Activated CD8-positive, alpha-beta memory T cell treated with anti-CD3 and anti-CD28 coated beads, Interleukin-2, amount 10 ng/mL, durations not matched to agents 7 days and 5 days (primary cell): ENCODE data around the gene MXD4. TPM values are rescaled to one million over a fixed set of nuclear protein-coding genes. Genes with fewer than 3 reads are reported as not detected.

Source experiments
- ATAC-seq: fragments of 150-1000 bp; cut with Tn5 transposase; one replicate; pipeline ENCODE4 v1.10.0; 2021; ENCODE audit warnings: moderate library complexity
- CTCF ChIA-PET: fragments of 350-600 bp; sonication (Branson Sonifier 250); formaldehyde crosslinking; loops from one replicate; lab custom pipeline; 2021; ENCODE audit warnings: antibody characterized with exemption; lab: Charles Lee
- DNase-seq: peaks from one replicate; pipeline ENCODE4 v3.0.0-alpha.2; 2020
- H3K27ac Mint-ChIP-seq: one replicate; pipeline ENCODE4 v1.8.0; 2021; ENCODE audit warnings: mild to moderate bottlenecking, mixed read lengths
- H3K27me3 Mint-ChIP-seq: one replicate; pipeline ENCODE4 v1.8.0; 2021; ENCODE audit warnings: mixed read lengths
- H3K36me3 Mint-ChIP-seq: one replicate; pipeline ENCODE4 v1.8.0; 2021; ENCODE audit warnings: mild to moderate bottlenecking, mixed read lengths
- H3K4me1 Mint-ChIP-seq: one replicate; pipeline ENCODE4 v1.8.0; 2021; ENCODE audit warnings: mixed read lengths
- H3K4me3 Mint-ChIP-seq: one replicate; pipeline ENCODE4 v1.8.0; 2021; ENCODE audit warnings: mild to moderate bottlenecking, moderate library complexity, mixed read lengths
- H3K9me3 Mint-ChIP-seq: one replicate; pipeline ENCODE4 v1.8.0; 2022; ENCODE audit warnings: low read depth, mixed read lengths
- total RNA-seq, 2 experiments: library from RNA; stranded (reverse); gene quantifications; one replicate each; pipeline ENCODE4 v1.2.3, GENCODE V29; 2021

The MXD4 gene
- total RNA-seq, 2 experiments from 2014 or later = 13.7 to 14.3 TPM

DNA sequence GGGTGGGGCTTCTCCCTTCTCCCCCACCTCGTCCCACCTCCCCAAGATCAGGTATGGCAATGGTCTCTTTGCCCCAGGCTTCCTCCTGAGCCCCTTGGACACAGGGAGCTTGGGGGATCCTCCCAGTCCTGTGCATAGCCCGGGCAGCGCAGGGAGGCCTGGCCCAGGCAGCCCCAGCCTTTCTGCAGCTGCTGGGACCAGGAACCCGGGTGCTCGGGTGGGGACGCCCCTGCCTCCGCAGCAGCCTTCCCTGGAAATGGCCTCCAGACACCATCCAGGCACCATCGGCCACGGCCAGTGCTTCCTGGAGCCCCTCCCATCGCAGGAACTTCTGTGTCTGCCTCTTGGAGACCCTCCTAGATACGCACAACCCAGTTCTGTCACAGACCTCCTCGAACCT, 5.9 kb upstream of the MXD4 start:
- CTCF ChIA-PET = no interaction called here
- Mint-ChIP-seq H3K4me3 (no peak overlapping the region), H3K27me3 (no peaks in the 10 kb centered on the region), H3K4me1 (peaks cover 1% of the 10 kb centered on the region), H3K36me3 (no peaks in the 10 kb centered on the region), H3K27ac (no peak overlapping the region), H3K9me3 (no peaks in the 10 kb centered on the region)
- DNase-seq (no peak), ATAC-seq (no peak)

DNA sequence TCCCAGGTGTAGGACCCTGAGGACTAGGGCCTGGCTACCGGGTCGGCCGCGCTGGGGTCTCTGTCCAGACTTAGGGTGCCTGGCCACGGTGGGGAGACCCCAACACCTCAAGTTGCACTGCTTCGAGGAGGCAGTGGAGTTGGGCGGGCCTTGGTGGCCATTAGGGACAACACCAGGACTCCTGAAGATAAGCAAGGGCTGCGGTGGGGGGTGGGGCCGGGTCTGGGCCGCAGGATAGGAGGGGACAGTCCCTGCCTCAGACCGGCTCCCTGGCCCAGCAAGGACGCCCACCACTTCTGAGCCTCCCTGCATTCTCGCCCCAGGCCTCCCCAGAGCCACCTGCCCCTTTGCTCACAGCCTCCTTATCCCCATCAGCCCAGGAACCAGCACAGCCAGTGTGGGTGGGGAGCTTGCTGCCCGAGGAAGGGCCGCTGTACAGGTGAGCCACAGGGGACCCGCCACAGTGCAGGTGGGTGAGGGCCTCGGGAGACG, 5.5 kb upstream of the MXD4 start:
- Mint-ChIP-seq H3K4me3 (no peak overlapping the region), H3K36me3 (no peaks in the 10 kb centered on the region), H3K4me1 (peaks cover 1% of the 10 kb centered on the region), H3K9me3 (no peaks in the 10 kb centered on the region), H3K27ac (no peak overlapping the region), H3K27me3 (no peaks in the 10 kb centered on the region)
- no peak for DNase-seq
- no peak for ATAC-seq
- CTCF ChIA-PET = no interaction called here

DNA sequence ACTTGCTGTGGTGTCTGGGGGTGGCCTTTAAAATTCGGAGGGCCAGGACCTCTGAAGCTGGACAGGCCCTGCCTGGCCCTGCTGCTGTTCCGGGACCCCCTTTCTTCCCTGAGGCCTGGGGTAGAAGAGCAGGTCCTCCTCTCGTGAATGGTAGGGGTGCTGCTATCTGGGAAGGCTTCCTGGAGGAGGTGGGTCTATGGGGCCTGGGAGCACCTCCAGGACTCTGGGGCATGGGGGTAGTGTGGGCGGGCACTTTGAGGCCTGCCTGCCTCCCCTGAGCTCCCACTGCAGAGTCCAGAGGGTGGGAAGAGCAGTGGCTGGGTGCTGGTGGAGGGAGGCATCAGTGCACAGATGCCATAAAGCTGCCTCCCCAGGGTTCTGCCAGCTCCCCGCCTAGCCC, 4.9 kb upstream of the MXD4 start:
- H3K36me3 Mint-ChIP-seq = no peaks in the 10 kb centered on the region
- no peaks in the 10 kb centered on the region for H3K27me3 Mint-ChIP-seq
- no peak for ATAC-seq
- CTCF ChIA-PET = no interaction called here
- DNase-seq = no peak
- H3K9me3 Mint-ChIP-seq = no peaks in the 10 kb centered on the region
- H3K27ac Mint-ChIP-seq = no peak overlapping the region
- peaks cover 1% of the 10 kb centered on the region for H3K4me1 Mint-ChIP-seq
- no peak overlapping the region for H3K4me3 Mint-ChIP-seq

DNA sequence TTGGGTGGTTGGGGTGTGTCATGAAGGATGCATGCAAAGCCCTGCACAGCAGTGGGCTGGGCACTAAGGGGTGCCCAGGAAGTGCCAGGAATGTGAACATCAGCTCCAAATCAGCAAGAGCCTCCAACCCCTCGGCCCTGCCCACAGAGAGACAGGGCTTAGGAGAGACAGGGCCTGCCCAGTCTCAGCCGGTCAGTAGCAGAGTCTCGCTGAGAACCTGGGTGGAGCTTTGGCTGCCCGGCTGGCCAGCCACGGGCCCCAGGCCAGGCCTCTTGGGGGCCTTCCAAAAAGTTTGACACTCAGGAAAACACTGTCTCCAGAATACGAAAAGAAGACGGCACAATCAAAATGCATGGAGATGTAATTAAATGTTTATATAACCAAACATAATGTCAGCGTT, 4.3 kb upstream of the MXD4 start:
- no peak overlapping the region for H3K4me3 Mint-ChIP-seq
- ATAC-seq (no peak), DNase-seq (no peak)
- no peaks in the 10 kb centered on the region for H3K27me3 Mint-ChIP-seq
- no peak overlapping the region for H3K27ac Mint-ChIP-seq
- H3K4me1 Mint-ChIP-seq = peaks cover 1% of the 10 kb centered on the region
- no peaks in the 10 kb centered on the region for H3K36me3 Mint-ChIP-seq
- CTCF ChIA-PET = no interaction called here
- H3K9me3 Mint-ChIP-seq = no peaks in the 10 kb centered on the region

DNA sequence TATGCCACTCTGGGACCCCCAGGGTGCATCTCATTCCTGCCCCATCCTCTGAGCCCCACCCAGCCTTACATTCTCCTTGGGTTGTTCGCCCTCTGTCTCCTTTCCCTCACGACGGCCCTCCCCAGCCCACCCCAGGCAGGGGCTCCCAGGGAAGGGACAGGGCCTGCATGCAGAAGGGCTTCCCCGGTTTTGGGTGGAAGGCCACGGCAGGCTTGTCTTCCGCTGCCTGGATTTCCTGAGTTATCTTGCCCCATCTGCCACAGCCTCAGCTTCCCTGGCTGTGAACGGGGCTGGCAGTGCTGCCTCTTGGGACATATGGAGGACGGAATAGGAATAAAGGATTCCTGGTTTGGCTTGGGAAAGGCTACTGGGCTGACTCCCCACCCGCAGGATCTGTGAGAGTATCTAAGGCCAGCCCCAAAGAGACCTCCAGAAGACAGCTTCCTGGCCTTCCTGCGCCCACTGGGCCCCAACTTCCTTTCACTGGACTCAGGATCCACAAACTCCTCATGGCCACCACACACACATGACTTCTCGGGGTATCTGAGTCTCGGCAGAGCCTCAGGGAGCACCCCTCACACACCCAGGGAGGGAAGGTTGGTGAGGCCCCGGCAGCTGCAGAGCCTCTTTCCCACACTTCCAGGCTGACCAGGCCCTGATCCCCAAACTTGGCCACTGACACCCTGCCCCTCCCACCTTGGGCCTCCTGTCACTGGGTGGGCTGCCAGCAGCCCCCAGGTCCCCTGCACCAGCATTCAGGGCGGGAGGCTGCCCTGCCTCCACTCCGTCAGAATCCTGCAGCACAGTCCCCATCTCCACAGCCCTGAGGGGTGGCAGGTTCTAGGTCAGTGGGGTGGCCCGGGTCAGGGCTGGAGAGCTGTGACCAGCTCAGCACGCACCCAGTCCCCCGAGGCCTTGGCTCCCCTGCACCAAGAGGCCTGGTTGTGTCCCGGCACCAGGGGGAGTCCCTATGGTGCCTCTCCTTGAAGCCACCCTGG, 3.5 kb upstream of the MXD4 start:
- DNase-seq (no peak), ATAC-seq (no peak)
- Mint-ChIP-seq H3K27me3 (no peaks in the 10 kb centered on the region), H3K9me3 (no peaks in the 10 kb centered on the region), H3K4me1 (peaks cover 1% of the 10 kb centered on the region), H3K4me3 (no peak overlapping the region), H3K27ac (no peak overlapping the region), H3K36me3 (no peaks in the 10 kb centered on the region)
- CTCF ChIA-PET = no interaction called here

DNA sequence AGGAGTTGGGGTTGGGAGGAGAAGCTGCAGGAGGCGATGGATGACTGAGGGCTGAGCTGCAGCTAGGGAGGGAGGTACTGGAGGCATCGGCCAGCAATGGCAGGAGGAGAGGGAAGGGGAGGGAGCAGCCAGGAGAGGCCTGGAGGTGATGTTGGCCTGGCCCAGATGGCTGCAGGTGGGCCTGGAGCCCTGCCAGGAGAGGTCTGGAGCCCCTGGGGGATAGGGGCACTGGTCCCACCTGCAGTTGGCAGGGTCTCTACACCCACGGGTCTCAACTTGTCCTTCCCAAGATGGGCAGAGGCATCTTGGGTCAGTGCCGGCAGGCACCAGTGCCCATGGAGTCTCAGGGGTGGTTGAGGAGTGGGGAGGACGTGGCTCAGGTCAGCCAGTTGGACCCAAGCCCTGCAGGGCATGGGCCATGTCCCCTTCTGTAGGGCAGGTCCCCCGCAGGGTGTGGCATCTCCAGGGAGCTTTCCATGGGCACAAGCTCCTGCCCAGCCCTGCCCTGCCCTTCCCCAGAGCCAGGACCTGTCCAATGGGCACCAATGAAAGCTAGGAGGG, 2.7 kb upstream of the MXD4 start:
- H3K9me3 Mint-ChIP-seq = no peaks in the 10 kb centered on the region
- no peak overlapping the region for H3K27ac Mint-ChIP-seq
- CTCF ChIA-PET = no interaction called here
- no peaks in the 10 kb centered on the region for H3K36me3 Mint-ChIP-seq
- DNase-seq = no peak
- no peaks in the 10 kb centered on the region for H3K27me3 Mint-ChIP-seq
- H3K4me1 Mint-ChIP-seq = peaks cover 1% of the 10 kb centered on the region
- H3K4me3 Mint-ChIP-seq = no peak overlapping the region
- ATAC-seq = no peak

DNA sequence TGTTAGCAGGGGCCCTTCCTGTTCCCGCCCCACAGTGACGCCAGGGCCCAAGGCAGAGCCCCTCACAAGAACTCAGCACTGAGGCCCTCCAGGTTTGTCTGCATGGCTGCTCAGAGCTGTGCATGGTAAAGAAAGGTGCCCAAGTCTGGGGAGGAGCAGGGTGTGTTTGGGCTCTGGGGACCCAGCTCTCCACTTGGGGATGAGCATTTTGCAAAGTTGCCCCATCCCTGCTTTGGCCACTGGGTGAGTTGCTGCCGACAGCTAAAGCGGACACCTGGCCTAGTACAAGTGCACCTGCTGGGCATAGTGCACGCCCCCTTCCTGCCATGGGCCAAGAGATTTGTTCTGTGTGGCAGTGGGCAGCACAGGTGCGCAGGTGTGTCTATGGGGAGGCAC, 2.0 kb upstream of the MXD4 start:
- Mint-ChIP-seq H3K27ac (no peak overlapping the region), H3K4me1 (peaks cover 1% of the 10 kb centered on the region), H3K4me3 (no peak overlapping the region), H3K36me3 (no peaks in the 10 kb centered on the region), H3K9me3 (no peaks in the 10 kb centered on the region), H3K27me3 (no peaks in the 10 kb centered on the region)
- DNase-seq = no peak
- CTCF ChIA-PET = no interaction called here
- no peak for ATAC-seq

DNA sequence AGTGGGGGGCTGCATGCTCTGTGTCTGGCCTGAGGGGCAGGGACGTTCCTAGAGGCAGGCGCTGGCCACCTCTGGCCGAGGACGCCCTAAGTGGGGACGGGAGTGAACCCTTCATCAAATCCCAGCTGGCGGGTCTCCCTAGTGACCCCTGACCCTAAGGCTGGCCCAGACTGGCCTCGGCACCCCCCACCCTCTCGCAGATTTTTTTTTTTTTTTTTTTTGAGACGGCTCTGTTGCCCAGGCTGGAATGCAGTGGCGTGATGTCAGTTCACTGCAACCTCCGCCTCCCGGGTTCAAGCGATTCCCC, 988 bp upstream of the MXD4 start:
- Mint-ChIP-seq H3K9me3 (no peaks in the 10 kb centered on the region), H3K4me3 (peak overlapping the region; percentile 64), H3K27me3 (no peaks in the 10 kb centered on the region), H3K27ac (peak overlapping the region; percentile 75), H3K36me3 (no peaks in the 10 kb centered on the region), H3K4me1 (peaks cover 1% of the 10 kb centered on the region)
- CTCF ChIA-PET = interaction anchor here (0.6 to 1.7 kb wide), 6 partner anchors 13 to 197 kb away, joined by 3 to 7 read pairs (median 3); partner anchors contain the start of gene CFAP99
- DNase-seq (no peak), ATAC-seq (no peak)

DNA sequence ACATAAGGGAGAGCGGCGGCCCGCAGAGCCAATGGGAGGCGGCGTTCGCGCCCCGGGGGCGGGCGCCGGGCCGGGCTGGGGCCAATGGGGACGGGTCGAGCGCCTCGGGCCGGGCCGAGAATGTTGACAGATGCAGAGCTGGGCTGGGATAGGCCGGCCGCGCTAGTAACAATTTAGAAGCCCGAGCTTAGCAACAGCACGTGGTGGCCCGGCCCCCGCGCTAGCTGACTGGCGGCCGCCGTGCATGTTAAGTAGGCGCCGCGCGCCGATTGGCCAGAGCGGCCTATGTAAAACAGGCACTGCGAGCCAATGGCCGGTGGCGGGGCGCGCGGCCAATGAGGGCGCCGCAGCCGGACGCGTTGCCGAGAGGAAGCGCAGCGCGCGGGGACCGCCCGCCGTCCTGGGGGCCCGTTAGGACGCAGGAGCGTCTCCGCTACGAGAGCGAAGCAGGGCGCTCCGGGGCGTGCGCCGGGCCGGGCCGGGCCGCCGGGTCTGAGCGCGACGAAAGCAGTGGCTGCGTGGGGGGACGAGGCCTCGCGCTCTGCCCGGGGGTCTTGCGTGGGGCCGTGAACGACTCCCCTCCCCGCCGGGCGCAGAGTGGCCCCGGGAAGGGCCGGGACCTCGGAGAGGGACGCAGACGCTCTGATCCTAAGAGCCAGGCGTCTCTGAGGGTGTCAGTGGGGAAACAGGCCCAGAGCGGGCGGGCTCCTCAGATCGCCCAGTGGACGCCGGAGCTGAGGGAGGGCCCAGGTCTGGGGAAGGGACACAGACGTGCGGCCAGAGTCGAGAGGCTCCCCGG, 435 bp upstream of the MXD4 start:
- Mint-ChIP-seq H3K9me3 (no peaks in the 10 kb centered on the region), H3K27me3 (no peaks in the 10 kb centered on the region), H3K36me3 (no peaks in the 10 kb centered on the region), H3K4me1 (peaks cover 1% of the 10 kb centered on the region), H3K27ac (peak overlapping the region; percentile 75), H3K4me3 (peak overlapping the region; percentile 64)
- ATAC-seq = peak; percentile 93
- CTCF ChIA-PET = interaction anchor here (0.6 to 1.7 kb wide), 13 partner anchors 12 to 159 kb away, joined by 3 to 13 read pairs (median 4); partner anchors contain the start of genes CFAP99, HAUS3 and POLN
- DNase-seq = peak; percentile 99

DNA sequence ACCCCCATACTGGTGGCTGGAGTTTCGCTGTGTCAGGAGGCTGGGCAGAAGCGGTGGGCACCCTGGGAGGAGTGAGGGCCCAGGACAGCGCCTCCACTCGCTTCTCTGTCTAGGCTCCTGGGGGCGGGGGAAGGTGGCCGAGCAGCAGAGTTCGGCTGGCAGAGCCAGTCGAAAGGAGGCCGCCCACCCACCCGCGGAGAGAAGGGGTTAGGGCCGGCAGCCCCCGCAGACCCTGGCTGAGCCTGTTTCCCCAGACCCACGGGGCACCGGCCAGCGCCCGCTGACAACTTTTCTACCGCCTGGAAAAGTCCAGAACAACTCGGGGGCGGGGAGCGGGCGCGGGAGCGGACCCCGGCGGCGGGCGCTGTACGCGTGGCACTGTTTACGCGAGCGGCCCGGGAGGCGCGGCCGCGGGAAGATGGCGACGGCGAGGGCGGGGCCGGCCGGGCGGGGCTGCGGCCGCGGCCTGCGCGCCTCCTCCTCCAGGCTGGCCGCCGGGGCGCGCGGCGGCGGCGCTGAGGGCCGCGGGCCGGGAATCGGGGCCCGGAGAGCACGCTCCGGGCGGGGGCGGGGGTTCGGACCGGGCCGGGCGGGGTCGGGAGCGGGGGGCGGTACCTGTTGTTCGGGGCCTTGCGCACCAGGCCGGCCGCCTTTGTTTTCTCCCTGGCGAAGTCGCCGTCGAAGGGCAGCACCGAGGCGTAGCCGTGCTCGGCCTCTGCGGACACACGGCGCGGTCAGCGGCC, 628 bp downstream of the MXD4 start:
- ATAC-seq = peak; percentile 18
- Mint-ChIP-seq H3K9me3 (no peaks in the 10 kb centered on the region), H3K27ac (no peak overlapping the region), H3K4me1 (peaks cover 1% of the 10 kb centered on the region), H3K36me3 (no peaks in the 10 kb centered on the region), H3K27me3 (no peaks in the 10 kb centered on the region), H3K4me3 (peak overlapping the region; percentile 64)
- CTCF ChIA-PET = interaction anchor here (0.9 to 1.4 kb wide), 5 partner anchors 17 to 151 kb away, joined by 3 to 13 read pairs (median 4); partner anchors contain the start of genes HAUS3 and POLN
- DNase-seq = peak; percentile 68

DNA sequence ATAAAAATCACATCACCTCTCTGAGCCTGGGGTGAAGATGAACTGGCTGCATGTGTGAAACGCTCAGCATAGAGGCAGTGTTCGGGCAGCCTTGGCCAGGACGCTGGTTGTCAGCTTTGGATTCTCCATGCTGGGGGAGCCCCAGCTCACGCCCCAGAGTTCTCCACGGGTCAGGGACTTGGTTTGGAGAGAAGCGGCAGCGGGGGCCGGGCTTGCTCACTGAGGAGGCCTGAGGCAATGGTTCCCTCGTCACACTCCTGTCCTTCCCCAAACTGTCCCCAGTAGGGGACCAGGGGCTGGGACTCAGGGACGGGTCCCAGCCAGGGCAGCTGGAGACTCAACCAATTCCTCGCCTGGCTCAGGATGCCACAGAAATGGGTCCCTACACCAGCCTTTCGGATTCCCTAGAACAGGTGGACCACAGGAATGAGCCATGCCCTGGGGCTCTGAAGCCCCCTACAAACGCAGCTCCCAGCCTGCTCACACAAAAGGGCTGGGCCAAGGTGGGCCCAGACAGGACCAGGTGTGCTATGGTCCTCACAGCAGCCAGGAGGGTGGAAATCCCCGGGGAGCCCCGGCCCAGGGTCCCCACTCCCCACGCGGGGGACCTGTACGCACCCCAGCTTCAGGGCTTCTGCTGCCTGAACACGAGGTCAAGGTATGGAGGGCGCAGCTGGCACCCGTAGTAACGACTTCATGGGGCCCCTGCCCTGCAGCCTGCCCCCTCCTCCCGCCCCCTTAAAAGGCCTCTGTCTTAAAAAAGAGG, 1.4 kb downstream of the MXD4 start:
- no peak for ATAC-seq
- H3K4me1 Mint-ChIP-seq = peaks cover 1% of the 10 kb centered on the region
- H3K9me3 Mint-ChIP-seq = no peaks in the 10 kb centered on the region
- no peak for DNase-seq
- H3K4me3 Mint-ChIP-seq = peak overlapping the region; percentile 44
- H3K36me3 Mint-ChIP-seq = no peaks in the 10 kb centered on the region
- CTCF ChIA-PET = no interaction called here
- H3K27me3 Mint-ChIP-seq = no peaks in the 10 kb centered on the region
- H3K27ac Mint-ChIP-seq = no peak overlapping the region
